Endothelial cell (in vitro differentiated cells): ENCODE measurements around the gene STAT5B. TPM values are rescaled to one million over a fixed set of nuclear protein-coding genes. Genes with fewer than 3 reads are reported as not detected.
A peak's percentile ranks its signal among the peaks of the same experiment; 100 is the strongest.
"Not testable (repeated sequence)": the region's sequence is repeated elsewhere in the genome, so short reads cannot be mapped to it uniquely, and the experiment has no call there.

ENCODE experiments used
- DNase-seq: peaks from one replicate; pipeline ENCODE4 v3.0.0; 2021; ENCODE audit warnings: low spot score
- H3K27ac Mint-ChIP-seq: one replicate; pipeline ENCODE4 v1.8.0; 2021; ENCODE audit warnings: mixed read lengths, inconsistent platforms; ENCODE audit not compliant: unreplicated experiment
- H3K27me3 Mint-ChIP-seq: one replicate; pipeline ENCODE4 v1.8.0; 2021; ENCODE audit warnings: mild to moderate bottlenecking, moderate library complexity, mixed read lengths, inconsistent platforms; ENCODE audit not compliant: unreplicated experiment
- H3K36me3 Mint-ChIP-seq: one replicate; pipeline ENCODE4 v1.8.0; 2021; ENCODE audit warnings: mild to moderate bottlenecking, low read depth, mixed read lengths, inconsistent platforms; ENCODE audit not compliant: unreplicated experiment
- H3K4me1 Mint-ChIP-seq: one replicate; pipeline ENCODE4 v1.8.0; 2021; ENCODE audit warnings: mild to moderate bottlenecking, mixed read lengths, inconsistent platforms; ENCODE audit not compliant: unreplicated experiment
- H3K4me3 Mint-ChIP-seq: one replicate; pipeline ENCODE4 v1.8.0; 2021; ENCODE audit warnings: mild to moderate bottlenecking, mixed read lengths, inconsistent platforms; ENCODE audit not compliant: unreplicated experiment
- H3K9me3 Mint-ChIP-seq: one replicate; pipeline ENCODE4 v1.8.0; 2021; ENCODE audit warnings: mixed read lengths, inconsistent platforms; ENCODE audit not compliant: unreplicated experiment
- total RNA-seq: library from RNA; stranded (reverse); fragmentation: NEBNext Ultra II Directional; extraction: Animal tissue kit (Norgen Biotek cat#: 25700); gene quantifications from one replicate; pipeline ENCODE4 v1.2.1, GENCODE V29; 2021; ENCODE audit not compliant: unreplicated experiment
- TF ChIP-seq, protein P1 (sequence below): fragments of 200-600 bp; sonication (generic); IDR thresholded peaks from one replicate; pipeline ENCODE4 v1.5.0; 2021; ENCODE audit warnings: antibody characterized with exemption; ENCODE audit not compliant: unreplicated experiment

STAT5B gene
- total RNA-seq, 1 donor from 2014 or later: 40.2 TPM

DNA sequence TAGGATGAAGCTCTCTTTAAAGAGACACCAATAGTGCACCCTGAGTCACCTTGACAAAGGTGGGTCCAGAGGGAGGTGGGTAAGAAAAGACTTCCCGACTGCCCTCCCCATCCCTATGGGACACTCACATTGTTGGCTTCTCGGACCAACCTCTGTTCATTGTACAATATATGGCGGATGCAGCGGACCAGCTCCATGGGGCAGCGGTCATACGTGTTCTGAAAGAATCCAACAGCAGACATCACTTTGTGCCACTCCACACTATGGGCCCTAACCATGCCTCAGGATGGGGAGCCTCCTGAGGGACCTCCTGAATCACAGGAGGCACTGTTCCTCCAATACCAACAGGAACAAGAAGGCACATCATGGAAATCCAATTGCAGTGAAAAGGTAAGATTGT is 51.5 kb downstream of the STAT5B start:
- no peak overlapping the region for H3K27ac Mint-ChIP-seq

DNA sequence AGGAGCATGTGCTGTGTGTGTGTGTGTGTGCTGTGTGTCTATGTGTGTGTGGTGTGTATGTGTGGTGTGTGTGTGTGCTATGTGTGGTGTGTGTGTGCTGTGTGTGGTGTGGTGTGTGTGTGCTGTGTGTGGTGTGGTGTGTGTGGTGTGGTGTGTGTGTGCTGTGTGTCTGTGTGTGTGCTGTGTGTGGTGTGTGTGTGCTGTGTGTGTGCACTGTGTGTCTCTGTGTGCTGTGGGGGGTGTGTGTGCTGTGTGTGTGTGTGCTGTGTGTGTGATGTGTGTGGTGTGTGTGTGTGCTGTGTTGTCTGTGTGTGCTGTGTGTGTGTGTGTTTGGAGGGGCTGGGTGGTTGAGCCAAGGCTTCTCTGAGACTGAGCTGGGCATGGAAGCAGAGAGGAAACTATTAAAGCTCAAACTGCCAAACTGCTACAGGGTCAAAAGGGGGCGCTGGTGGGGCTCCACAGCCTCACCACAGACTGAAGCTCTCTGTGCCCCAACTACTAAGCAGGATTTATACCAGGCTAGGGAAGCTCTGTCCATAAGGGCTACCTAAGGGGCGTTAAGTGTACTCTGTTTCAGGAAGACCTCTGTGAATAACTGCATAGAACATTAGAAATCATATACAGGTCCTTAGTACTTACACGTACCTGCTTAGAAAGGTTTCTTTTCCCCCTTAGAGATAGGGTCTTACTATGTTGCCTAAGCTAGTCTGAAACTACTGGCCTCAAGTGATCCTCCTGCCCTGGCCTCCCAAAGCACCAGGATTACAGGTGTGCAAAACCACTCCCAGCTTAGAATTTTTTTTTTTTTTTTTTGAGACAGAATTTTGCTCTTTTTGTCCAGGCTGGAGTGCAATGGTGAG is 54.1 kb downstream of the STAT5B start:
- H3K4me1 Mint-ChIP-seq: peaks cover 4% of the 10 kb centered on the region
- peaks cover 30% of the 10 kb centered on the region for H3K36me3 Mint-ChIP-seq
- no peak overlapping the region for H3K27ac Mint-ChIP-seq
- peak; percentile 64 for DNase-seq
- H3K4me3 Mint-ChIP-seq: peak overlapping the region; percentile 53
- TF ChIP-seq, protein P1, sequence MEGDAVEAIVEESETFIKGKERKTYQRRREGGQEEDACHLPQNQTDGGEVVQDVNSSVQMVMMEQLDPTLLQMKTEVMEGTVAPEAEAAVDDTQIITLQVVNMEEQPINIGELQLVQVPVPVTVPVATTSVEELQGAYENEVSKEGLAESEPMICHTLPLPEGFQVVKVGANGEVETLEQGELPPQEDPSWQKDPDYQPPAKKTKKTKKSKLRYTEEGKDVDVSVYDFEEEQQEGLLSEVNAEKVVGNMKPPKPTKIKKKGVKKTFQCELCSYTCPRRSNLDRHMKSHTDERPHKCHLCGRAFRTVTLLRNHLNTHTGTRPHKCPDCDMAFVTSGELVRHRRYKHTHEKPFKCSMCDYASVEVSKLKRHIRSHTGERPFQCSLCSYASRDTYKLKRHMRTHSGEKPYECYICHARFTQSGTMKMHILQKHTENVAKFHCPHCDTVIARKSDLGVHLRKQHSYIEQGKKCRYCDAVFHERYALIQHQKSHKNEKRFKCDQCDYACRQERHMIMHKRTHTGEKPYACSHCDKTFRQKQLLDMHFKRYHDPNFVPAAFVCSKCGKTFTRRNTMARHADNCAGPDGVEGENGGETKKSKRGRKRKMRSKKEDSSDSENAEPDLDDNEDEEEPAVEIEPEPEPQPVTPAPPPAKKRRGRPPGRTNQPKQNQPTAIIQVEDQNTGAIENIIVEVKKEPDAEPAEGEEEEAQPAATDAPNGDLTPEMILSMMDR: peak; percentile 61
- H3K9me3 Mint-ChIP-seq: no peaks in the 10 kb centered on the region
- peaks cover 2% of the 10 kb centered on the region for H3K27me3 Mint-ChIP-seq

More for the DNA sequence above, 51.5 kb downstream of the STAT5B start:
- DNase-seq: no peak
- TF ChIP-seq, protein P1: no peak
- Mint-ChIP-seq H3K4me3 (no peak overlapping the region), H3K27me3 (peaks cover 2% of the 10 kb centered on the region), H3K9me3 (no peaks in the 10 kb centered on the region), H3K4me1 (peaks cover 22% of the 10 kb centered on the region), H3K36me3 (peaks cover 20% of the 10 kb centered on the region)

DNA sequence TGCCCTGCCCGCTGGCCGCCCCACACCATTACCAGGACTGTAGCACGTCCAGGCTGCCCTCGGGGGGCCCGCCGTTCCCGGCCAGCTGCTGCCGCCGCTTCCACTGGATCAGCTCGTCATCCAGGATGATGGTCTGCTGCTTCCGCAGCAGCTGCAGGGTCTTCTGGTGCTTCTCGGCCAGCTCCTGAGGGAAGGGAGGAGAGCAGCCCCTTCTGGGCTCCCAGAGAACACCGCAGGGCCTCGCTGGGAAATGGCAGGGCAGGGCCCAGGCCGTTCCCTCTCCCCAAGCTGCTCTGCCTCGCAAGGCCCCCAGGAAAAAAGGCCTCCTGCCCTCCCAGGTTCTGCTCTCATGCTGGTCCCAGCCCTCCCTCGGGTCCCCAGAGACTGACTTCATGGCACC is 56.9 kb downstream of the STAT5B start:
- H3K4me1 Mint-ChIP-seq, H3K9me3 Mint-ChIP-seq, H3K4me3 Mint-ChIP-seq, H3K27ac Mint-ChIP-seq, DNase-seq, H3K27me3 Mint-ChIP-seq: not testable (repeated sequence)
- H3K36me3 Mint-ChIP-seq: peaks cover 33% of the 10 kb centered on the region

DNA sequence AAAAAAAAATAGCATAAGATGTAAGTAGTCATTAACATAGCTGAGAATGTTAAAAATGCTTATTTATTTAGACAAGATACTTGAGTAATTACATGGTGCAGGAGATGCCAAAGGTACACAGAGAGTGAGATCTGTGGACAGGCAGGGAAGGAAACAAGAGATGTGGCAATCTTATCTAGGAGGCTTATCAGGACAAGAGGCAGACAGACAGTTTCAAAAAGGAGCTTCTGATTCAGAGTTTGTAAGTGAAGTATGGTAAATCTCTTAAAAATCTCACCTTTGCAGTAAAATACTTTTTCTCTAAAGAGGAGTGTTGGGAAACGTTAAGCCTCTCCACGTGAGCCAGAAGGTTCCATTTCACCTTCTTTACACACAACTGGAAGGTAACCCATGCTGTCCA is 62.0 kb downstream of the STAT5B start:
- Mint-ChIP-seq H3K4me1 (no peaks in the 10 kb centered on the region), H3K9me3 (no peaks in the 10 kb centered on the region), H3K27me3 (no peaks in the 10 kb centered on the region), H3K4me3 (no peak overlapping the region), H3K27ac (no peak overlapping the region), H3K36me3 (peaks cover 31% of the 10 kb centered on the region)
- no peak for DNase-seq
- TF ChIP-seq, protein P1: no peak

DNA sequence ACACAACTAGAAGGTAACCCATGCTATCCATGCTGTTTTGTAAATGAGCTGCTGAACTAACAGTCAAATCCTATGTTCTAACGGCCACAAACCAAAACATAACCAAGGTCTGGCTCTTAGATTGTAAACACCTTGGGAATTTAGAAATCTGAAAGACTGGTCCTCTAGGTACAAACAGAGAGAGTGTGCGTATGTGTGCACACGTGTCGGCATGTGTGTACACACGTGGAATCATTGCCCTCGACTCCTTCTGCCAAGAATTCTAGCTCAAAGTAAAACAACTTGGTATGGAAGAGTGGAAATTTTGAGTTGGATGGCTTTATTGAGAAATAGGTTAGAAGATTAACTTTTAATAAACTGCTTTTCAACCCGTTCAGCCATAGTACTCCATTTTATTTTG is 63.8 kb downstream of the STAT5B start:
- Mint-ChIP-seq H3K27me3 (no peaks in the 10 kb centered on the region), H3K27ac (no peak overlapping the region)

DNA sequence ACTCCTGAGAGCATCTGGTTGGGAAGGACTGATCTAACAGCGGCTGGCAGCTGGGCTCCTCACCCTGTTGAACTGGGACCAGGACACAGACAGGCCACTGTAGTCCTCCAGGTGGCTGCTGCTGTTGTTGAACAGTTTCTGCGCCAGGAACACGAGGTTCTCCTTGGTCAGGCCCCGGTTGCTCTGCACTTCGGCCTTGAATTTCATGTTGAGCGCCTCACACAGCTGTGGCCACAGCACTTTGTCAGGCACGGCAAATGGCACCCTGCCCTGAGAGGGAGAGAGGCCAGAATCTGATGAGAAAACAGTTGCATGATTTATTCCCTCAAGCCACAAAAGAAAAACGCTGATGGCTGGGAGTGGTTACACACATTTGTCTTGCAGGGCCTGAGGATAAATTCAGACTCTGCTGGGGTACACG is 64.3 kb downstream of the STAT5B start:
- H3K4me3 Mint-ChIP-seq, H3K9me3 Mint-ChIP-seq, H3K4me1 Mint-ChIP-seq, H3K27ac Mint-ChIP-seq, DNase-seq, H3K27me3 Mint-ChIP-seq: not testable (repeated sequence)
- H3K36me3 Mint-ChIP-seq: peaks cover 27% of the 10 kb centered on the region

More for the DNA sequence above, 63.8 kb downstream of the STAT5B start:
- H3K4me1 Mint-ChIP-seq: no peaks in the 10 kb centered on the region
- no peak for DNase-seq
- H3K9me3 Mint-ChIP-seq: no peaks in the 10 kb centered on the region
- TF ChIP-seq, protein P1: no peak
- H3K4me3 Mint-ChIP-seq: no peak overlapping the region
- H3K36me3 Mint-ChIP-seq: peaks cover 29% of the 10 kb centered on the region
